Measurements from ENCODE around the gene CASP14.
A peak's percentile ranks its signal among the peaks of the same experiment; 100 is the strongest.
"Not testable (repeated sequence)": the region's sequence is repeated elsewhere in the genome, so short reads cannot be mapped to it uniquely, and the experiment has no call there.

Gene CASP14

GRCh38 chr19:15072930-15073647 is 23.8 kb downstream of the CASP14 start:
- DNase-seq, result no peak

DNA sequence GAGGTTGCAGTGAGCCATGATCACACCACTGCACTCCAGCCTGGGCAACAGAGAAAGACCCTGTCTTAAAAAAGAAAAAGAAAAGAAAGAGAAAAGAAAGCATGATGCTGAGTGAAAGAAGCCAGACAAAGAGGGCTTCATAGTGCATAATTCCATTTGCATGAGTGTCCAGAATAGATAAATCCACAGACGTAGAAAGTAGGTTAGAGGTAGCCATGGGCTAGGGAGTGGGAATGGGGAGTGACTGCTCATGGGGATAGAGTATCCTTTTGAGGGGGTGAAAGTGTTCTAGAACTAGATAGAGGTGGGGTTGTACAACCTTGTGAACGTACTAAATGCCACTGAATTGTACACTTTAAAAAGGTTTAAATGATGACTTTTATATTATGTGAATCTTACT is 25.1 kb downstream of the CASP14 start:
- no peak for DNase-seq

GRCh38 chr19:15075806-15076205 is 26.5 kb downstream of the CASP14 start:
- DNase-seq, result no peak

GRCh38 chr19:15080002-15080401 is 30.7 kb downstream of the CASP14 start:
- not testable (repeated sequence) for DNase-seq

DNA sequence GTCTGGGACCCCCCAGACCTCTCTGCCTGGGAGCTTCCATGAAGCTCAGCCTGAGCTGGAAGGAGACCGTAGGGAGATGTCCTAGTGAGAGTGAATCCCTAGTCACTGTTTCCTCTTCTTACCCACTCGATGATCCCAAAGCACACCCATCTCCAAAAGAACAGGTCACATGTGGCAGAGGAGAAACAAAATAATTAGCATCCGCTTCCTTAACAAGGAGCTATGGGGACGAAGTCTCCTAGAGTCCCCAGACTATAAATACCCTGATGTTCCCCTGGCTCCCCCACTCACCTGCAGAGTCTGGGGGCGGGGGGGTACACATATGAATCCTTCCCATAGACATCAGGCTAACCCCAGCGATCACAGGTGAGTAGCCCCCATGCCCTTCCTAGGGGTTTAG is 32.6 kb downstream of the CASP14 start, which contains the start of gene OR1I1:
TSS of gene OR1I1 (plus strand) at position 301 of the 400 bp plus-strand sequence. CDS start 4,855 bp downstream, outside the sequence.
- no peak for DNase-seq

DNA sequence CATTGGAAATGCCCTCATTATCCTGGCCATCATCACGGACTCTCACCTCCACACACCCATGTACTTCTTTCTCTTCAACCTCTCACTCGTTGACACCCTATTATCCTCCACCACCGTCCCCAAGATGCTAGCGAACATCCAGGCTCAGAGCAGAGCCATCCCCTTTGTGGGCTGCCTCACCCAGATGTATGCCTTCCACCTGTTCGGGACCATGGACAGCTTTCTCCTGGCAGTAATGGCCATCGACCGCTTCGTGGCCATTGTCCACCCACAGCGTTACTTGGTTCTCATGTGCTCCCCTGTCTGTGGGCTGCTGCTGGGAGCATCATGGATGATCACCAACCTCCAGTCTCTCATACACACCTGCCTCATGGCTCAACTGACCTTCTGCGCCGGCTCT is 37.9 kb downstream of the CASP14 start:
- DNase-seq, result no peak

- DNase-seq, result peak; percentile 26
Measured at GRCh38 chr19:15091918-15092753, 42.9 kb downstream of the CASP14 start.

- no peak for DNase-seq
Measured at GRCh38 chr19:15093001-15093400, 43.7 kb downstream of the CASP14 start.

DNA sequence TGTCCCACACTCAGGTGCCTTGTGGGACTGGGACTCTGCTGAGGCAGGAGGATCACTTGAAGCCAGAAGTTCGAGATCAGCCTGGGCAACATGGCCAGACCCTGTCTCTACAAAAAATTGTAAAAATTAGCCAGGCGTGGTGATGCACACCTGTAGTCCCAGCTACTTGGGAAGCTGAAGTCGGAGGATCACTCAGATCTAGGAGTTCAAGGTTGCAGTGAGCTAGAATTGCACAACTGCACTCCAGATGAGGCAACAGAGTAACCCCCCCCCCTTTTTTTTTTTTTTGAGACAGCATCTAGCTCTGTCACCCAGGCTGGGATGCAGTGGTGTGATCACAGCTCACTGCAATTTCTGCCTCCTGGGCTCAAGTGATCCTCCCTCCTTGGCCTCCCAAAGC is 46.9 kb downstream of the CASP14 start:
- no peak for DNase-seq

DNA sequence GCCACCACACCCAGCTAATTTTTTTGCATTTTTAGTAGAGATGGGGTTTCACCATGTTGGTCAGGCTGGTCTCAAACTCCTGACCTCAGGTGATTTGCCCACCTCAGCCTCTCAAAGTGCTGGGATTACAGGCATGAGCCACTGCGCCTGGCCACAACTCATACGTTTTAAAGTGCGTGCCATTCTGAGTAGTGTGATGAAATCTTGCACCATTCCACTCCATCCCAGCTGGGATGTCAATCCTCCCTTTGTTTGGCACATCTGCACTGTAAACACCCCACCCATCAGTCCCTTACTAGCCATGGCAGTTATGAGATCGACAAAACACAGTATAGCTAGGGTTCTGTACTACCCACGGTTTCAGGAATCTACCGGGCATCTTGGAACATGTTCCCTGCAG is 48.7 kb downstream of the CASP14 start:
- DNase-seq, result not testable (repeated sequence)

DNA sequence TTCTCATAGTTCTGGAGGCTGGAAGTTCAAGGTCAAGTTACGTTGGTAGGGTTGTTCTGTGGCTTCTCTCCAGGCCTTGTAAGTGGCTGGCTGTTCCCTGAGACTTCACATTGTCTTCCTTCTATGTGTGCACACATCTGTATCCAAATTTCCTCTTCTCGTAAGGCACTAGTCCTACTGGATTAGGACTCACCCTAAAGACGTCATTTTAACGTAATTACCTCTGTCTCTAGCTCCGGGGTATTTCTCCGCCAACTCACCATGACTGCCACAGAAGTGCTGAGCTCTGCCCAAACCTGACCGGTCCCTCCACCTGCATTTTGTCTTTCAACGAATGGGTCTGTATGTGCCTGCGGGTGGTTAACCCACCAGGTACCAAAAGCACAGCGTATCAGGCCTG is 49.2 kb downstream of the CASP14 start:
- no peak for DNase-seq

GRCh38 chr19:15099017-15099582 is 49.8 kb downstream of the CASP14 start:
- no peak for DNase-seq

DNA sequence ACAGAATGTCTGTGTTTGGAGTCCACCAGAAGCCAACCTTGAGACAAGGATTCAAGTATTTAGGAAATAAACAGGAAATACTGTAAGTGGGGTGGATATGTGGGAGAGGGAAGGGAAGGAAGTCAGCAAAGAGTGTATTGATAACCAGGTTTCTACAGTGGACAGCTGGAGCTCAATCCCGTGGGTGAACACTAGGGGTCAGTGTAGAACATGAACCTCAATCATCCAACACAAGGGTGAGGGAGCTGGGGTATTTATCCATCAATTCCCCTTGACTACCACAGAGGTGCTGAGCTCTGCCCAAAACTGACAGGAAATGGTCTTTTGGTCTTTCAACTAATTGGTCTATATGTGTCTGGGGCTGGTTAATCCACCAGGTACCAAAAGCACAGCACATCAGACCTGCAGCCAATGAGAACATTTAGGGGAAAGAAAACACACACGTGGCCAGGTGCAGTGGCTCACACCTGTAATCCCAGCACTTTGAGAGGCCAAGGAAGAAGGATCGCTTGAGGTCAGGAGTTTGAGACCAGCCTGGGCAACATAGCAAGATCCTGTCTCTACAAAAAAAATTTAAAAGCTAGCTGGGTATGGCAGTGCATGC is 52.3 kb downstream of the CASP14 start:
- no peak for DNase-seq

DNA sequence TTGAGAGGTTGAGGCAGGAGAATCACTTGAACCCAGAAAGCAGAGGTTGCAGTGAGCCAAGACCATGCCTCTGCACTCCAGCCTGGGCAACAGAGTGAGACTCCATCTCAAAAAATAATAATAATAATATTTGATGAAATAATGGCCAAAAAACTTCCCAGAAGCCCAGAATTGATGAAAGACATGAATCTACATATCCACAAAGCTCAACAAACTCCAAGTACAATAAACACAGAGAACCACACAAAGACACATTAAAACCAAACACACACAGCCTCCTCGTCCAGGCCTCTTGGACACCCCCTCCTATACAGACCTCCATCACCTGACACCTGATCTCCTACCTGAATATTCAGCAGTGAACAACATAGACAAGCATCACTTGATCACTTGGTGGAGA is 54.7 kb downstream of the CASP14 start:
- no peak for DNase-seq

DNA sequence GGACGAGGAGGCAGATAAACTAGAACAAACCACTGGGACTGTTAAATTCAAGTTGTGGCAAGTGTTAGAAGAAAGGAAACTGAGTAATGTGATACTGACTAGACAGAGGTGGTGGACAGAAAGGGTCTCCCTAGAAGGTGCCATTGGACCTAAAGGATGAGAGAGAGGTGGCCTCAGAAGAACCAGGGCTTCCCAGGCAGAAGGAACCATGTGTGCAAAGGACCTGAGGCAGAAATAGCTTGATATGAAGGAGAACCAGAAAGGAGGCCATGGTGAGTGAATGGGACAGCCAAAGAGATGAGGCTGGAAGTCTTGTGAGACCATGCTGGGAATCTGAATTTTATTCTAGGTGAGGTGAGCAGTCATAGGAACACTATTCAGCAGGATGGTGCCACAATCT is 55.1 kb downstream of the CASP14 start:
- no peak for DNase-seq

DNA sequence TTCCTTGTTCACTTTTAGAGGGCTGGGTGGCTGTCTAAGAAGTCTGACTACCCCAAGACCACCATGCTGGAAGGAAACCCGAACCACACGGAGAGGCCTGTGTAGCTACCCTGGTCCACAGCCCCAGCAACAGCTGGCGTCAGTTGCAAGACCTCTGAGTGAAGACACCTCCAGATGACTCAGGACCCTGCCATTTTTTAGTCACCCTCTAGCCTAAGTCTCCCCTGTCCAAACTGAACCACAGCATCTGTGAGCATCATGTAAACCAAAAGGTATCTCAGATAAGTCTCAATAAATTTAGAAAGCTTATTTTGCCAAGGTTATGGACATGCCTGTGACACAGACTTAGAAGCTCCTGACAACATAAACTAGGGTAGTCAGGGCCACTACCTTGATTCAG is 55.8 kb downstream of the CASP14 start:
- no peak for DNase-seq

- no peak for DNase-seq
Measured at GRCh38 chr19:15107061-15108010, 58.1 kb downstream of the CASP14 start, which contains the start of gene SYDE1. TSS of gene SYDE1 (plus strand) at chr19:15107401. CDS start at chr19:15107434, 33 bp downstream.
